GM18520 (cell line): Measurements from ENCODE around the gene FREM2.

Experiments
- ATAC-seq: cut with Tn5 transposase; IDR thresholded peaks from one replicate; pipeline ENCODE4 v1.9.1; 2021; ENCODE audit not compliant: unreplicated experiment

FREM2 gene

DNA sequence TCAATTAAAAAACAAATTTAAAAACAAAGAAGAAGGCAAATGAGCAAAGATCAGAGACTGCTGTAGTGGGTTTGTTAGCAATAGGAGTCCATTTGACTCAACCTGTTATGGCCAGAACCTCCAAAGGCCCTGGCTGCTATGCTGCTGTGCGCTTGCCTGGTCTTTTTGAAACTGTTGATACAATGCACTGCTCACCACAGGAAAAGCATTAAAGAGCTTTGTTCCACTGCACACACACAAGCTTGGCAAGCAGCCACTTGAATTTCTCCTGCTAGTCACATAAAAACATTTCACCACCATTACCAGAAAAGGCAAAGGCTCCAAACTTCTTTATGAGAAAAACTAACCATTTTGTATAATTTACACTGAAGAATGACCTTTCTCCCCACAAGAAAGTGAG is 132.2 kb downstream of the FREM2 start:
- no peak for ATAC-seq

- no peak for ATAC-seq
These were observed 132.7 kb downstream of the FREM2 start for GRCh38 chr13:38819596-38819995.

DNA sequence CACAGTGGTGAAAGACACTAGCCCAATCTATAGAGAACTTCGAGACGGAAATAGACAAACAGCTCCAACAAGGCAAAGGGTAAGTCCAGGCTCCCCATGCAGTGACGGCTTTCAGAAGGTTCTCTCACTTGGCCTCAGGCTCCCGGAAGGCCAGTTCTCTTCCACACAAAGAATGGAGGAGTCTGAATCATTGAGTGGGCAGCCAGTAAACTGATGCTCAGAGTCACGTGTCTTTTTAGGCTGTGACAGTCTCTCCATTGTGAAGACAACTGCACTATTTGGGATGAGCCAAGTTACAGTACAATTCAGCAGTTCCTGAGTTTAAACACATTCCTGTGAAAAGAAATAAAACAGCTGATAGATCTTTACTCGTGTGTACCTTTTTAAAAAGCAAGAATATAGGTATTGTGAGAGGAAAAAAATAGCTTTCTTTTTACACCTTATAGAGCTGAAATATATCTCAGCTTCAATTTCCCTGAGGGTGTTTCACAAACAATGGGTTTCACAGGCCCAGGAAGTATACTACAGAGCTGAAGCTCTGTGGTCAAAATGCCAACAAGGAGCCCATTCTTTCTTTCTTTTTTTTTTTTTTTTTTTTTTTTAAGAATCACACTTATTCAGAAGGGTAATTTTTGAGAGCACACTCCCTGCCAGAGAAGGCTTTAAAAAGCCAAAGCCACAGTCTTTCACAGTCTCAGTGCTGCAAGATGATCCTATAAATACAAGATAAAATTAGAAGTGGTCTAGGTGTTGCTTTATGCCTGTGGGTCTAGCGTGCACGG is 135.1 kb downstream of the FREM2 start:
- ATAC-seq = peak; percentile 40

DNA sequence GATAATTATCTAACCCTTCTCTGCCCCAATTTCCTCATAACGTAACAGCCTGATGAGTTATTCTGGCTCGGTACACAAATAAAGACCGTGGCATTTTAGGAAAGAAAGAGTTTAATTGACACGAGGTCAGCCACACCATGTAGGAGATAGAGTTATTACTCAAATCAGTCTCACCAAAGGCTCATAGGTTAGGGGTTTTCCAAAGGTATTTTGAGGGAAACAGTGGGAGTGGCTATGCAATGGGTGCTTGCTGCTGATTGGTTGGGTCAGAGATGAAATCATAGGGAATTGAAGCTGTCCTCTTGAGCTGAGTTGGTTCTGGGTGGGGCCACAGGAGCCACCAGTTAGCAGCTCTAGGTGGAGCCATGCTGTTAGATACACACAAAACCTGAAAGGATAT is 137.5 kb downstream of the FREM2 start:
- ATAC-seq = peak; percentile 58

DNA sequence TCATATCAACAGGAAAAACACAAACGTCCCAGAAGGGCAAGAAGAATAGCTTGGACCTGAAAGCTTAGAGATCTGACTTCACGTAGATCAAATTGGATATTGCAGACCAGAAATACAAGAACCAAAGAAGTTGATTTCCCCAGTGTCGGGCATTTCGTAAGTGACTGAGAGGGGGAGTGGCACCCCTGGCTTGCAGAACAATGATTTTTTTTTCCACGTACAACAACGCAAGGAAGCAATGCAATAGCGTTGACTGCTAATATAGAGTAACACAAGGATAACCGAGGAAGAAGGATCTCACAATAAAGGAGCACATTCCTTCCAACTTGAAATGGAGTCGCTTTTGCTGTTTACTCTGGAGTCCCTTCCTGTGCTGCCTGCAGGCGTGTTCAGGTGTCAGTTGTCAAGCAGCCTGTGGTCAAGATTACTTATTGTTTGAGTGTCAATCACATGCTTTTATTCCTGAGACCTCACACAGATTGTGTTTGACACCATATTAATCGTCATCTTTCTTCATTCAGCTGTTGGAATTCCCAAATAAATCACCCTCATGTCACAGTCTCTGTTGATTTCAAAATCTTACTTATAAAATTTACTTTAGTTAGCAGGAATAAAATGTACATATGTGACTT is 139.4 kb downstream of the FREM2 start:
- no peak for ATAC-seq

DNA sequence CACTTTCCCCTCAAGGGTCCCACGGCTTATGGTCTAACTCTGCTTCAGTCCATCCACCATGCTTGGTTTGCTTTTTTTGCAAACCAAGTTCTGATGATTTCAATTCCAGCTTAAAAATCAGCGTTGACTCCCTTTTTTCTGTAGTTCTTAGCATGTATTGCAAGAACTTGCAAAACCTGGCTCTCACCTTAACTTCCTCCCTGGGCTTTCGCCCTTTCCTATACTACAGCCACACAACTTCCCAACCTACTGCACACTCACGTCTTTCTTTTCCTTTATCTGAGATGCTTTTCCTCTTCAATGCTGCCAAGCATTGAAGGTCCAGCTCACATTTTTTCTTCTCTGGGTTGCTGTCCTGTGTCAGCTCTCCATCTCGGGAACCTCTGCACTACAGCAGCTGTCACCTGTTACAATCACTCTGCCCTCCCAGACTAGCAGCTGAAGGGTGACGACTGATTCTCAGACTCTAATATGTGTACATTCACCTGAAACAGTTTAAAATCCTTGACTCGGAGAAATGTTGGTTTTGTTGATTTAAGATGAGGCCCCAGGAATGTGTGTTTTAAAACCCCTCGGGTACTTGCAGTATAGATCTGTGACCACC is 143.7 kb downstream of the FREM2 start:
- ATAC-seq = no peak

DNA sequence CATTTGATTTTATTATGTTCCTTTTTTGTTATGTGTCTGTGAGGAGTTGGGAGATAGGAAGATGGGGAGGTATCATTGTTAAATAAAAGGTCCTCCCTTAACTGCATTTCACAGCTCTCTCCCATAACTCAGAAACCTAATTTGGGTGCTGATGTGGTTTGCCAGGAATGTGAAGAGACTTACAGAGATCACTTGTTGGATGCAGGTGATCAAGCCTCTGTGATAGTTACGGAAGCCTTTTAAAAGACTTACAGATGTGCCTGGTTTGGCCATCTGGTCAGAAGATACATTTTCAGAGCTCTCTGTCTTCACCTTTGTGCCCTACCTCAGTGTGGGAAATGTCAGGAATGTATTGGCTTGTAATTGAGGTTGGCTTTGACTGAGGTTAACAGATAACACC is 157.7 kb downstream of the FREM2 start:
- no peak for ATAC-seq

GRCh38 chr13:38848360-38848759 is 161.5 kb downstream of the FREM2 start:
- ATAC-seq = no peak

DNA sequence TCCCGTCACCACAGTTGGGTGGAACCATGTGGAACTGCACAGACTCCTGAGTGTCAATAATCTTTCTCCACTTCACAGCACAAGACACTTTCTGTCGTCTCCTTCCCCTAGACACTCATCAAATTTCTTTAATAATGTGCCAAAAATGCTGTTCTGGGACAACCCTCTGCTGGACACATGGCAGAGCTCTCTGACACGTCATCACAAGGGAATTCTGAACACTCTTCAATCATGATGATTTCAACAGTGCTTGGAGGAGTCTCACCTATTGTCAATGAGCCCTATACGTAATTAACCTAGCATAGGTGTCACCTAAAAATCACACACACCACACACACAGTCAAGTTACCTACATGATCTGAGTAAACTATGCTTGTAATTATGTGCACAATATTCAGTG is 162.4 kb downstream of the FREM2 start:
- ATAC-seq = no peak

- peak; percentile 73 for ATAC-seq
These were observed 164.2 kb downstream of the FREM2 start for GRCh38 chr13:38850868-38851626.

GRCh38 chr13:38854226-38854625 is 167.3 kb downstream of the FREM2 start:
- ATAC-seq = no peak

DNA sequence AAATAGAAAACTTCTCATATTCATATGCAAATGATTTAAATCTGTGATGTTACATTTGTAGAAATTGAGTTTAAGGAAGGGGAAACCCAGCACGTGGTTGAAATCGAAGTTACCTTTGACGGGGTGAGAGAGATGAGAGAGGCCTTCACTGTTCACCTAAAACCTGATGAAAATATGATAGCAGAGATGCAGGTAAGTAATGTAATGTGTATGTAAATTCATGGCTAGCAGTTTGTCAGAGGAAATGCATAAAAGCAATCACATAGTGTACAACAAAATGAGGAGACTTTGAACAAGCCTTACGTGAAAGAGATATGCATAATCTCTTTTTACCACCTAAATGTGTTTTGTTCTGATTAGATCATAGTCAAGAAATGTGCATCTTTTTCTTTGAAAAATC is 169.2 kb downstream of the FREM2 start:
- no peak for ATAC-seq

GRCh38 chr13:38862443-38862842 is 175.6 kb downstream of the FREM2 start:
- ATAC-seq = peak; percentile 79

DNA sequence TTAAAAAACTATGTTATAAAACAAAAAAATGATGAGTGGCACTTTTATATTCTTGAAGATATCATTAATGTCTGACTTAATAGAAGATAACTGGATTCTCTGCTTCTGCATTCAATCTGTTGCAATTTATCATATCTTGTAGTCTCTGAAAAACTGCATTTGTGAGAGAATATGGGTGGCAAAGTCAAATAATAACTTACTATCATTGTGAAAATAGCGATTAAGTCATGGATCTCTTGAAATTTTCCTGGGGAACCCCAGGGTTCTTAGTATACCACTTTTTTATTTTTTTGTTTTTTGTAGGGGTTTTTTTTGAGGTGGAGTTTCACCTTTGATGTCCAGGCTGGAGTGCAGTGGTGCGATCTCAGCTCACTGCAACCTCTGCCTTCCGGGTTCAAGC is 176.7 kb downstream of the FREM2 start:
- ATAC-seq = no peak

- no peak for ATAC-seq
These were observed 179.8 kb downstream of the FREM2 start for GRCh38 chr13:38866649-38867048.

DNA sequence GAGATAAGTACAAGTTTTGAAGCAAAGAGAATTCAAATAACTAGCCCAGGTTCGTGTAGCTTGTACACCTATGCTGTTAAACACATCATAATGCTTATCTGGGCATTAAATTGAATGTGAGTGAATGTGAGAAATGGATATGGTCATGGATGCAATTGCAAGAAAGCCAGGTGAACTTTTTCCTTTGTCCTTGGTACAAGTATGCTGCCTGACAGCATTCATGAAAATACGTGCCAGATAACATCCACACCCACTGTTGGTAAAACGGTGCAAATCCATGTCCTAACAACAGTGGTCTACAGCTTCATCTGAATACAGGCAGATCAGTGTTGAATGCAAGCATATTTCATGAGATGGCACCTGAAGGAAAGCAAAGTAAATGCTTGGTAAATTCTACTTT is 181.5 kb downstream of the FREM2 start:
- ATAC-seq = no peak

DNA sequence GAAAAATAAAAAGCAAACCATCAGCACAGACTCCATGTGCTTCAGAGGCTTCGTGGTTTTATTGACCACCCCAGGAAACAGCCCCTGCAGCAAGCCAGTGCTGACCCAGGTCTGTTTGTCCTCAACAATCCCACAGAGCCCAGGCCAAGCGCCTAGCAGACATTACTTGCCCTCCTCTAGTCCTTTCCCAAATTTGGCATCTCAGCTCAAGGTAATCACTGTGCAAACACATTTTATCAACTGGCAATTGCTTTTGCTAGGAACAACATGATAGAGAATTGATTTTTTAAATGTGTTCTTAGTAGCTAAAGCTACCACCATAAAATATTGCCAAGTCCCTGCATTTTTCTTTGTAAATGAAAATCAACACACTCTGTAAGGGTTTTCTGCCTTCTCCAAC is 182.0 kb downstream of the FREM2 start:
- ATAC-seq = no peak

DNA sequence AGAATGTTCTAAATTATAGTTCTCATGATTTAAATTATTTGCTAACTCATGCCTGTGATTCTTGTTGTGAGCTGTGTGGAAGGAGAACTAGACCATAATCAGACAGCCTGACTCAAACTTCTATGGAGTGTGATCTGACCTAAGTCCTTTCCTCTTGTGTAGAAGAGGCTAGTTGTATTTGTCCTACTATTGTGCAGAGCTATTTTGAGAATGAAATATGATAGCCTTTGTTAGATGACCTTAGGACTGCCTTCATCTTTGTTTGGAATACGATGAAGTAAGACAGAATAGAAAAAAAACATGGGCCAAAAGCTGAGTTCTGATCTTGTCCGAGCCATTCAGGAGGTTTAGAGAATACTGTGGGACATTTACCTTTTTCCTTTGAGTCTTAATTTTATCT is 184.4 kb downstream of the FREM2 start:
- ATAC-seq = no peak

GRCh38 chr13:38872693-38873092 is 185.8 kb downstream of the FREM2 start:
- ATAC-seq = no peak

GRCh38 chr13:38875186-38875875 is 188.5 kb downstream of the FREM2 start:
- no peak for ATAC-seq

DNA sequence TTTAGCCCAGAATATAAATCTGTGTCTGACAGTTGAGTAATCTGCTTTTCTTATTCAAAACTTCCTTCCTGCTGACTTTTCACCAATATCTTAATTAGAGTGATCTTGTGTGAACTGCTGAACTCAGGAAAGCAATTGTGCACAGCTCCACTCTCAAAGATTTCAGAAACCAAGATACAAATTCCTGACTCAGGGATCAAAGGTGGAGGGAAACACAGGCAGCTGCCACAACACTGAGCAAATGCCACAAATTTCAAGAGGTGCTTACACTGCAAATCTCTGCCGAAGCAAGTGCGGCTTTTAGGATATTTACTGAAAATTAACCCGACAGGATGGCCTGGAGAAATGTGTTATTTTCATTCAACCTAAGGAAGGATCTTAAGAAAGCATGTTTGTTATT is 192.4 kb downstream of the FREM2 start:
- ATAC-seq = no peak
